A549 (cell line): ENCODE measurements around the gene TMEM95. TPM values are rescaled to one million over a fixed set of nuclear protein-coding genes. Genes with fewer than 3 reads are reported as not detected.

ENCODE experiments used
- ATAC-seq, 2 experiments: fragments of 200-7000 bp in 1 of 2; fragments of >200 bp in 1 of 2; cut with Nextera tagmentation in 1 of 2; cut with Tn5 transposase in 1 of 2; 3 replicates each; pipeline versions ENCODE4 v1.8.0 to v1.9.1; 2018 to 2020; ENCODE audit warnings: mild to moderate bottlenecking in 1 of 2, moderate library complexity in 1 of 2
- CTCF ChIA-PET: fragments of 300-600 bp; sonication (Branson Sonifier 250); formaldehyde crosslinking; extraction: SDS; loops from one replicate; lab custom pipeline; 2021; ENCODE audit warnings: antibody characterized with exemption, inconsistent platforms; lab: Yijun Ruan, JAX
- POLR2A ChIA-PET: fragments of 350-600 bp; formaldehyde crosslinking; extraction: SDS; loops from one replicate; lab custom pipeline; 2021; ENCODE audit warnings: antibody characterized with exemption, inconsistent platforms; lab: Yijun Ruan, JAX
- DNase-seq, 2 experiments: peaks; one replicate each; pipeline versions ENCODE4 v3.0.0 to v3.0.0-alpha.2; 2011 to 2016; ENCODE audit warnings: low read depth in 1 of 2, low spot score in 1 of 2
- FAIRE-seq: peaks from 2 replicates; lab custom pipeline; 2011; peaks lifted over from hg19 to GRCh38; lab: Jason Lieb, UNC
- H3K27ac ChIP-seq, 2 experiments: fragments of >200 bp; sonication (Bioruptor Twin); formaldehyde crosslinking; 3 replicates each; pipeline ENCODE4 v1.5.1; 2016 to 2017
- H3K4me1 ChIP-seq: fragments of >200 bp; sonication (Bioruptor Twin); formaldehyde crosslinking; 3 replicates; pipeline ENCODE4 v1.6.1; 2016
- H3K4me2 ChIP-seq: fragments of >200 bp; sonication (Bioruptor Twin); formaldehyde crosslinking; 3 replicates; pipeline ENCODE4 v1.6.1; 2016
- H3K4me3 ChIP-seq: fragments of >200 bp; sonication (Bioruptor Twin); formaldehyde crosslinking; 3 replicates; pipeline ENCODE4 v1.5.1; 2016
- H3K9me3 ChIP-seq: fragments of >200 bp; sonication (Bioruptor Twin); formaldehyde crosslinking; 3 replicates; pipeline ENCODE4 v1.6.1; 2016
- BHLHE40 ChIP-seq: IDR thresholded peaks from 2 replicates; pipeline ENCODE4 v1.6.1; 2012; ENCODE audit warnings: low read depth, low read length, inconsistent platforms
- CBX2 ChIP-seq: fragments of 200-600 bp; sonication (generic); IDR thresholded peaks from 2 replicates; pipeline ENCODE4 v1.6.1; 2016; ENCODE audit warnings: low read depth, mild to moderate bottlenecking, borderline replicate concordance
- CBX8 ChIP-seq: fragments of 200-600 bp; sonication (generic); IDR thresholded peaks from 2 replicates; pipeline ENCODE4 v1.6.1; 2016
- CHD4 ChIP-seq: fragments of 200-600 bp; sonication (generic); IDR thresholded peaks from 2 replicates; pipeline ENCODE4 v1.6.1; 2016; ENCODE audit warnings: antibody characterized with exemption, mild to moderate bottlenecking, borderline replicate concordance
- CTCF ChIP-seq: fragments of >200 bp; sonication (Bioruptor Twin); formaldehyde crosslinking; IDR thresholded peaks from 3 replicates; pipeline ENCODE4 v1.5.1; 2016
- ELK1 ChIP-seq: fragments of 150-350 bp; IDR thresholded peaks from 2 replicates; pipeline ENCODE4 v1.6.1; 2014; ENCODE audit warnings: low read depth, mild to moderate bottlenecking, low read length
- ESRRA ChIP-seq: fragments of 150-350 bp; IDR thresholded peaks from 2 replicates; pipeline ENCODE4 v1.6.1; 2014; ENCODE audit warnings: mild to moderate bottlenecking, low read length, borderline replicate concordance
- GATA3 ChIP-seq: IDR thresholded peaks from 2 replicates; pipeline ENCODE4 v1.6.1; 2012; ENCODE audit warnings: borderline replicate concordance
- HES2 ChIP-seq: fragments of >200 bp; sonication (Bioruptor Twin); formaldehyde crosslinking; IDR thresholded peaks from 2 replicates; pipeline ENCODE4 v1.6.1; 2016
- HMGXB4 ChIP-seq: fragments of 250-450 bp; sonication (Bioruptor Pico); IDR thresholded peaks from 2 replicates; pipeline ENCODE4 v1.5.0; 2021; ENCODE audit warnings: mild to moderate bottlenecking, moderate library complexity, borderline replicate concordance
- HOXA7 ChIP-seq: fragments of 250-450 bp; sonication (Bioruptor Pico); IDR thresholded peaks from 2 replicates; pipeline ENCODE4 v1.5.0; 2020; ENCODE audit warnings: mild to moderate bottlenecking, moderate library complexity
- HOXB13 ChIP-seq: fragments of 250-450 bp; sonication (Bioruptor Pico); IDR thresholded peaks from 2 replicates; pipeline ENCODE4 v1.5.0; 2020; ENCODE audit warnings: low read depth, mild to moderate bottlenecking, moderate library complexity
- HOXB5 ChIP-seq: fragments of 250-450 bp; sonication (Bioruptor Pico); IDR thresholded peaks from 2 replicates; pipeline ENCODE4 v1.5.0; 2020; ENCODE audit warnings: mild to moderate bottlenecking, moderate library complexity
- JUN ChIP-seq, 2 experiments: fragments of >200 bp; sonication (Bioruptor Twin); formaldehyde crosslinking; IDR thresholded peaks; 2 replicates in 1 of 2; 3 replicates in 1 of 2; pipeline ENCODE4 v1.6.1; 2016 to 2017
- JUNB ChIP-seq: fragments of >200 bp; sonication (Bioruptor Twin); formaldehyde crosslinking; IDR thresholded peaks from 2 replicates; pipeline ENCODE4 v1.6.1; 2016
- MYC ChIP-seq: IDR thresholded peaks from 2 replicates; pipeline ENCODE4 v1.6.1; 2012; ENCODE audit warnings: mild to moderate bottlenecking, inconsistent platforms, low read length, improper control_type of control experiment, borderline replicate concordance
- NFE2L2 ChIP-seq: fragments of 150-350 bp; conservative IDR thresholded peaks from 2 replicates; pipeline ENCODE4 v1.6.1; 2014; ENCODE audit warnings: low read length
- NR3C1 ChIP-seq: fragments of >200 bp; sonication (Bioruptor Twin); formaldehyde crosslinking; IDR thresholded peaks from 3 replicates; pipeline ENCODE4 v1.6.1; 2017
- PBX3 ChIP-seq: IDR thresholded peaks from 2 replicates; pipeline ENCODE4 v1.6.1; 2012
- PHF8 ChIP-seq: fragments of 200-600 bp; sonication (generic); IDR thresholded peaks from 2 replicates; pipeline ENCODE4 v1.6.1; 2016; ENCODE audit warnings: low read depth, mild to moderate bottlenecking, antibody characterized with exemption, moderate library complexity, borderline replicate concordance
- POLR2A ChIP-seq: IDR thresholded peaks from 2 replicates; pipeline ENCODE4 v1.6.1; 2012; ENCODE audit warnings: mild to moderate bottlenecking, low read length
- RAD21 ChIP-seq, 2 experiments: fragments of >200 bp in 1 of 2; sonication (Bioruptor Twin) in 1 of 2; formaldehyde crosslinking in 1 of 2; IDR thresholded peaks in 1 of 2; conservative IDR thresholded peaks in 1 of 2; 2 replicates in 1 of 2; 3 replicates in 1 of 2; pipeline ENCODE4 v1.6.1; 2012 to 2018; ENCODE audit warnings: inconsistent platforms in 1 of 2
- SMC3 ChIP-seq: fragments of >200 bp; sonication (Bioruptor Twin); formaldehyde crosslinking; IDR thresholded peaks from 3 replicates; pipeline ENCODE4 v1.6.1; 2018; ENCODE audit warnings: inconsistent platforms
- SREBF2 ChIP-seq: fragments of 450-650 bp; IDR thresholded peaks from 2 replicates; pipeline ENCODE4 v1.6.1; 2014; ENCODE audit warnings: mild to moderate bottlenecking, moderate library complexity
- TFCP2L1 ChIP-seq: fragments of 250-450 bp; sonication (Bioruptor Pico); IDR thresholded peaks from 2 replicates; pipeline ENCODE4 v1.5.0; 2021; ENCODE audit warnings: mild to moderate bottlenecking
- TP53 ChIP-seq: fragments of 250-450 bp; sonication (Bioruptor Pico); IDR thresholded peaks from 2 replicates; pipeline ENCODE4 v1.5.0; 2021; ENCODE audit warnings: mild to moderate bottlenecking, moderate library complexity
- ZNF302 ChIP-seq: fragments of 250-450 bp; sonication (Bioruptor Pico); IDR thresholded peaks from 2 replicates; pipeline ENCODE4 v1.9.0; 2021; ENCODE audit warnings: inconsistent platforms, mild to moderate bottlenecking, moderate library complexity
- WGBS: methylation state at CpG from one replicate; pipeline ENCODE4 v1.1.6; 2017; ENCODE audit errors: missing lambda C conversion rate; 5-methylcytosine and 5-hydroxymethylcytosine counted together
- polyA plus RNA-seq, 4 experiments: library from polyadenylated mRNA; depleted of rRNA in 3 of 4; stranded (reverse); fragments of >200 nt; fragmentation: RNase III in 1 of 4; extraction: RNeasy Plus Mini Kit Qiagen cat#74134 plus additional on column Dnase treatment in 1 of 4; gene quantifications; 2 replicates in 3 of 4; 3 replicates in 1 of 4; pipeline ENCODE4 v1.2.3, GENCODE V29; 2011 to 2017

The TMEM95 gene
- polyA plus RNA-seq, 2 of the 4 experiments (the other 2 are of a cell fraction) = not detected

- POLR2A ChIA-PET = interaction anchor here (3.3 kb wide), 1 partner anchor 19 kb away, joined by 12 read pairs; no protein-coding TSS in a partner anchor
- no peak for FAIRE-seq
These were observed 6.3 kb upstream of the TMEM95 start for GRCh38 chr17:7348478-7349242.

GRCh38 chr17:7351665-7352502, 3.1 kb upstream of the TMEM95 start, which contains the start of gene KCTD11:
TSS of gene KCTD11 (plus strand) at chr17:7352162.
- Histone ChIP-seq H3K27ac (peak within 1 kb of the TSS; percentile 92 to 96), H3K4me3 (peak within 1 kb of the TSS; percentile 70), H3K4me1 (peaks cover 52% of the 10 kb centered on the region), H3K9me3 (no peaks in the 10 kb centered on the region), H3K4me2 (peak within 1 kb of the TSS; percentile 90)
- POLR2A ChIA-PET = interaction anchor here (0.7 to 1.5 kb wide), 8 partner anchors 15 to 335 kb away, joined by 3 to 7 read pairs (median 3); partner anchors contain the start of genes MPDU1, NEURL4, PLSCR3 and SLC16A13
- ATAC-seq = peak; percentile 57 to 79
- peak; percentile 91 to 96 for DNase-seq
- no peak for FAIRE-seq
- WGBS = 0% methylated on average over 26 of the region's 91 CpGs
- CTCF ChIA-PET = interaction anchor here (0.6 to 18.5 kb wide), 21 partner anchors 8 to 543 kb away, joined by 3 to 433 read pairs (median 8); partner anchors contain the start of genes ACAP1, FGF11, NEURL4 and PLSCR3
- no peak for TF ChIP-seq CBX8
- no peak for TF ChIP-seq HOXB5 (CRISPR knock-in tag)
- no peak for TF ChIP-seq CBX2
- peak; percentile 26; the same call in 1 of the 2 replicates for TF ChIP-seq JUNB
- TF ChIP-seq BHLHE40 = no peak
- TF ChIP-seq HOXA7 (CRISPR knock-in tag) = no peak
- TF ChIP-seq NFE2L2 = no peak
- TF ChIP-seq ESRRA = no peak
- TF ChIP-seq ZNF302 (CRISPR knock-in tag) = no peak
- no peak; the same call in 2 of the 3 replicates for TF ChIP-seq SMC3
- TF ChIP-seq SREBF2 = no peak
- TF ChIP-seq MYC = no peak; the same call in 1 of the 2 replicates
- no peak for TF ChIP-seq CHD4
- TF ChIP-seq NR3C1 = no peak
- TF ChIP-seq RAD21 (conservative IDR thresholded peaks at IDR 0.05 in 1 of 2, IDR thresholded peaks at IDR 0.05 in 1 of 2) = no peak
- peak; percentile 92 to 96 for TF ChIP-seq JUN (IDR thresholded peaks at IDR 0.05)
- 0 out of 2 replicates have a peak, but pooled peaks have one; percentile 25 for TF ChIP-seq GATA3
- TF ChIP-seq PHF8 = peak; percentile 49; the same call in 1 of the 2 replicates
- peak; percentile 60 for TF ChIP-seq CTCF
- no peak for TF ChIP-seq HES2
- TF ChIP-seq PBX3 = peak; percentile 50; the same call in 1 of the 2 replicates
- no peak for TF ChIP-seq ELK1
- peak; percentile 68; the same call in 1 of the 2 replicates for TF ChIP-seq HMGXB4 (CRISPR knock-in tag)
- TF ChIP-seq TFCP2L1 (CRISPR knock-in tag) = 0 out of 2 replicates have a peak, but pooled peaks have one; percentile 40
- no peak for TF ChIP-seq HOXB13 (CRISPR knock-in tag)
- 0 out of 2 replicates have a peak, but pooled peaks have one; percentile 17 for TF ChIP-seq TP53 (CRISPR knock-in tag)

More at GRCh38 chr17:7348478-7349242, 6.3 kb upstream of the TMEM95 start:
- Histone ChIP-seq H3K4me2 (no peak overlapping the region), H3K4me1 (peaks cover 32% of the 10 kb centered on the region)
- no peak for DNase-seq
- CTCF ChIA-PET = interaction anchor here (1.0 to 18.5 kb wide), 11 partner anchors 18 to 212 kb away, joined by 3 to 433 read pairs (median 5); partner anchors contain the start of genes ACADVL, ACAP1, NEURL4 and SLC2A4
- 90% methylated on average over 19 of the region's 19 CpGs for WGBS
- TF ChIP-seq SREBF2 = no peak
- no peak; the same call in 1 of the 2 replicates for TF ChIP-seq POLR2A
- TF ChIP-seq JUN (IDR thresholded peaks at IDR 0.05) = 0 out of 5 replicates have a peak, but pooled peaks of 1 of the 2 experiments have one; percentile 15
- no peak for TF ChIP-seq HOXA7 (CRISPR knock-in tag)
- TF ChIP-seq, all 56 proteins: peak for 1
- Histone ChIP-seq H3K4me3 (no peak overlapping the region), H3K27ac (no peak overlapping the region), H3K9me3 (no peaks in the 10 kb centered on the region)
- ATAC-seq = no peak
